ENCODE data around the gene STRADA.

- no peak for TF ChIP-seq CTCF (conservative IDR thresholded peaks at IDR 0.05 in 1 of 2, IDR thresholded peaks at IDR 0.05 in 1 of 2; ENCODE audit: low read depth in 1 of 2, low read length in 2 of 2)
- no peak for TF ChIP-seq EZH2 (IDR thresholded peaks at IDR 0.05; ENCODE audit: low read length, missing control alignments)
These were observed 75.9 kb downstream of the STRADA start for GRCh38 chr17:63665527-63666214.

All from fibroblast of lung (primary cell).